GM21825 (cell line): Measurements from ENCODE around the gene BAIAP2L1.
"Not testable (repeated sequence)": the region's sequence is repeated elsewhere in the genome, so short reads cannot be mapped to it uniquely, and the experiment has no call there.

ENCODE experiments used
- ATAC-seq: cut with Tn5 transposase; IDR thresholded peaks from one replicate; pipeline ENCODE4 v1.9.1; 2021; ENCODE audit warnings: mild to moderate bottlenecking, moderate library complexity; ENCODE audit not compliant: unreplicated experiment

The BAIAP2L1 gene

GRCh38 chr7:98399890-98400541 lies 874 bp downstream of the BAIAP2L1 start:
- no peak for ATAC-seq

GRCh38 chr7:98399462-98399861 lies 1.4 kb downstream of the BAIAP2L1 start:
- ATAC-seq = no peak

DNA sequence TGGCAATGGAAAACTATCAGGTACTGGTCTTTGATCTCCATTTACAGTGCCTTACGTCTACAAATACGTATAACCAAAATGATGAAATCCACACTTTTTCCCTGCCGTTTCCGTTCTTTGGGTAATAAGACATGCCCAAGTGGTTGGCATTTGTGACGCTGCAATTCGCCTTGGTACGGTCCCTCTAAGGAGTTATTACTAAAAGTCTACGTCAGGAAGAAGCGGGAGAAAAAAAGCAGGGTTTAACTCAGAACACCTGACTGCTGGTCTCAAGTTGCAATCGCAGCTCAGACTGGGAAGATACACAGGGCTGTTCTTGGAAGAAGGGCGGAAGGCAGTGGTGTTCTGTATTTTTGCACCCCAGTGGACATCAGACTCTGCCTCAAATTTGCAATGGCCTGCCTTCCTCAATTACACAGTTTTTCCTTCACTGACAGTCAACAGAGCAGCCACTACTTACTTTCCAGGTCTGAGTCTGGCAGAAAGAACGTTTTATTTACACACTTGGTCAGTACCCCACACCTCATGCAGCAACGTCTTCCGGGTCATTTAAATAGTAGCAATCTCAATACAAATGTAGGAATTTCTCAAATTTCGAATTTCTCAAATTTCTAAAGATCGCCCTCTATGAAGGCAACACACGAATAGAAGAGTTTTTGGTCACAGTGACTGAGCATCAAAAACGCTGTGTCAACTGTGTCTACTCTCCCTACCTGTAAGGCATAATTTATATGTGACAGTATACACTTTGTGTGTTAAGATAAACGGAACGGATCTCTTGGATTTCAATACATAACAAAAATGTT lies 2.1 kb downstream of the BAIAP2L1 start:
- ATAC-seq = no peak

GRCh38 chr7:98396768-98397167 lies 4.1 kb downstream of the BAIAP2L1 start:
- ATAC-seq = no peak

- no peak for ATAC-seq
Measured at GRCh38 chr7:98395951-98396350, 4.9 kb downstream of the BAIAP2L1 start.

GRCh38 chr7:98395481-98395880 lies 5.4 kb downstream of the BAIAP2L1 start:
- no peak for ATAC-seq

DNA sequence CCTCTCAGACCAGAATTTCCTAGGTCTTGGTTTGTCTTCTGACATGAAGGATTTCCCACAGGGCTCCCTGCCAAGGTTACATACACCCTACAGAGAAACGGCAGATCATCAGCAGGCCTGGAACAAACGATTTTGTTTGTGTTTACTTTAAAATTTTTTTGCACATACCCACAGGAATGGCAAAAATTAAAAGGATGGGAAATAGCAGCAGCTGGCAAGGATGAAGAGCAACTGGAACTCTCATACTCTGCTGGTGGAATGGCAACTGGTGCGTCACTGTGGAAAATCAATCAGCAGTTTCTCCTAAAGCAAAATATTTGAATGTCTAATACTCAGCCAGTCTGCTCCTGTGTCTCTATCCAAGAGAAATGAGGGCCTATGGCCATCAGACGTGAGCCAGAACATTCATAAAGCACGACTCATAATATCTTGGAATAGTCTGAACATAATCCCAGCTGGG lies 6.5 kb downstream of the BAIAP2L1 start:
- no peak for ATAC-seq

DNA sequence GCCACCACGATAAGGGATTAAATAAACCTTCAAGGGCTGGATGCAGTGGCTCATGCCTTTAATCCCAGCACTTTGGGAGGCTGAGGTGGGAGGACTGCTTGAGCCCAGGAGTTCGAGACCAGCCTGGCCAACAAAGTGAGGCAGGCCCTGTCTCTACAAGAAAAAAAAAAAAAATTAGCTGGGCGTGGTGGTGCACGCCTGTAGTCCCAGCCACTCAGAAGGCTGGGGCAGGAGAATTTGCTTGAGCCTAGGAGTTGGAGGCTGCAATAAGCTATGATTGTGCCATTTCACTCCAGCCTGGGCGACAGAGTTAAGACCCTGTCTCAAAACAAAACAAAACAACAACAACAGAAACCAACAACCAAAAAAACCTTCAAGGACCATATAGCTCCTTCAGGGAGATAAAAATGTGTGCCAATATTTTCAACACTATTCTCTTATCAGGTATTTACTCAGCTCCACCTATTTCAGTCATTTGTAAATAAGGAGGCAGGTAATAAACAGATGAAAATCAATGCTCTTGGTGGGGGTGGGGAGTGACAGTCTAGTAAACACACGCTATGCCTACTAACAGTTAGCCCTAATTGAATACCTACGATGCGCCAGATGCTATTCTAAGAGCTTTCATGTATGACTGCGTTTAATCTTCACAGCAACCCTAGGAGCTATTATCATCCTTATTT lies 13.2 kb downstream of the BAIAP2L1 start:
- ATAC-seq = no peak

DNA sequence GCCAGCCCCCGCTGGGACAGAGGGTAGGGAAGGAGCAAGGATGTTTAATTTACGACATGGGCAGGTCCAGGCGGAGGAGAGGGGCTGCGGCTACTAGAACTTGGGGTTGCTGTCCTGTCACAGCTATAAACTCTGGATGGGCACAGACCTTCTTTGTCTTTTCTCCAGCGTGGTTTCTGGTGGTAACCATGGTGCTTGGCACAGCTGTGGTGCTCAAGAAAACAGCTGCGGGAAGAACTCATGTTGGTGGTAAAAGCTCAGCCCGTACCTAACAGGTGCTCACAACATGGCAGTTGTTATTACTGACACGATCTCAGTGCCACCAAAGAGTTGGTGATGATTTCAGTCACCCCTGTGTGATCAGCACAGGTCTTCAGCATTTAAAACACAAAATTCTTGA lies 13.8 kb downstream of the BAIAP2L1 start:
- no peak for ATAC-seq

DNA sequence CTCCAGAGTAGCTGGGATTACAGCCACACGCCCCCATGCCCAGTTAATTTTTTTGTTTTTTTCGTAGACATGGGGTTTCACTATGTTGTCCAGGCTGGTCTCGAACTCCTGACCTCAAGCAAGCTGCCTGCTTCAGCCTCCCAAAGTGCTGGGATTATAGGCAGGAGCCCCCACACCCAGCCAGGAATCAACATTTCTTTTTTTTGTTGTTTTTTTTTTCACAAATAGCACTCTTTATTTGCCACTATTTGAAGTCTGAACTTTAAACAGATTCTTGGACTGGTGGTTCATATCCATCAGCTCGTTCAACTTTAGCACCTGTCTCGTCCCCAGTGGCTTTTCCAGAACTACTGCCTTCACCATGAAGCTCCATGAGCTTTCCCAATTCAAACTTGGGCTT lies 15.4 kb downstream of the BAIAP2L1 start:
- not testable (repeated sequence) for ATAC-seq

DNA sequence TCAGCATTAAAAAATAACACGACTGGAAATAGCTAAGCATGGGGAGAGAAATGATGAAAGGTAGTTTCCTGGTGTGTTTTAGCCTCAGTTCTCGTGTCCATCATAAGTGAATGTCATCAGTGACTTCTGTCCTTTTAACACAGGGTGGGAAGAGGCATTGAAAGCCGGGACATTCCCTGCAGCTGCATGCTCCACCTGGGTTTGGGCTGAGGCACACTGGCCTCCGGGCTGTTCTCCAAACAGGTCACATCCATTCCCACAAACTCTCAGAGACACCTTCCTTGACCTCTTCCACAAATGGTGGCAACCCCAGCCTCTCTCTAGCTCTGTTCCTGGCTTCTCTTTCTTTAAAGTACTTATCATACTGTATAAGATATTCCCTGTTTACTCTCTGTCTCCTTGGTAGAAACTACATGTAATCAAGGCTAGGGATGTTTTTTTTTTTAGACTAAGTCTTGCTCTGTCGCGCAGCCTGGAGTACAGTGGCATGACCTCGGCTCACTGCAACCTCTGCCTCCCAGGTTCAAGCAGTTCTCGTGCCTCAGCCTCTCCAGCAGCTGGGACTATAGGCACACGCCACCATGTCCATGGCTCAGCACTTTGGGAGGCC lies 22.6 kb downstream of the BAIAP2L1 start:
- ATAC-seq = no peak

DNA sequence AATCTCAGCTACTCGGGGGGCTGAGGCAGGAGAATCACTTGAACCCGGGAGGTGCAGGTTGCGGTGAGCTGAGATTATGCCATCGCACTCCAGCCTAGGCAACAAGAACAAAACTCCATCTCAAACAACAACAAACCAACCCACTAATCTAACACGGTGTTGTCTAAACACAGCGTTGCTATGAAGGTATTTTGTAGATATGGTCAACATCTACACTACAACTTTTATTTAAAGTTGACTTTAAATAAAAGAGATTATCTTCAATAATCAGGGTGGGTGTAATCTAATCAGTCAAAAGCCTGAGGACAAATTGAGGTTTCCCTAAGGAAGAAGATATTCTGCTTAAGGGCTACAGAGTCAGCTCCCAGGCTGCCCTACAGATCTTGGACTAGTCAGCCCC lies 24.2 kb downstream of the BAIAP2L1 start:
- ATAC-seq = no peak

DNA sequence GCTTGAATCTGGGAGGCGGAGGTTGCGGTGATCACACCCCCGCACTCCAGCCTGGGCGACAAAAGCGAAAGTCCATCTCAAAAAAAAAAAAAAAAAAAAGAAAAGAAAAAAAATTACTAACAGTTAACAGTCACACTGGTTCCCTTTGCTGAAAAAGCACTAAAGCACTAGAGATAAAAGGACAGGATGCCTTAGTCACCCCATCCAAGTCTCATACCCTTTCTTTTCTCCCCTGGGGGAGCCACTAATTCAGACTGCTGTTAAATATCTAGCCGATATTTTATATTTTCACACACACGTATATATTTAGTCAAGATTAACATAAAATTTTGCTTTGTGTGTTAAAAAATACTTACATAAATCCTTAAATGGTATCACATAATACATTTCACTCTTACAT lies 25.2 kb downstream of the BAIAP2L1 start:
- no peak for ATAC-seq

DNA sequence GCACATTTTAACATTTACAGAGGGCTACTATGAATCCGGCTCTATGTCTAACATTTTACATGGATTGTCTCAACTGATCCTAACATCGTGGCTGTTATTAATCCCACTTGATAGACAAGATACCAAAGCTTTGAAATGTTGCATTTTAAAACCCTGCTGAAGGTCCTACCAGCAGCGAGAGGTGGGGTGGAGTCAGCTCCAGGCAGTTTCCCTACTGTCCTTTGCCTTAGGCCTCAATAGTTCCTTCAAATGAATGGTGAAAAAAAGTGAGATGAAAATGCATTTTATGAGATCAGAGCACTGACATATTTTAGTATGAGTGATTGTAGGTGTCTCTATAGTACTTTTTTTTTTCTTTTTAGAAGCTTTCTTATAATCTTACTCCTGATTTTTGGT lies 26.6 kb downstream of the BAIAP2L1 start:
- ATAC-seq = no peak

DNA sequence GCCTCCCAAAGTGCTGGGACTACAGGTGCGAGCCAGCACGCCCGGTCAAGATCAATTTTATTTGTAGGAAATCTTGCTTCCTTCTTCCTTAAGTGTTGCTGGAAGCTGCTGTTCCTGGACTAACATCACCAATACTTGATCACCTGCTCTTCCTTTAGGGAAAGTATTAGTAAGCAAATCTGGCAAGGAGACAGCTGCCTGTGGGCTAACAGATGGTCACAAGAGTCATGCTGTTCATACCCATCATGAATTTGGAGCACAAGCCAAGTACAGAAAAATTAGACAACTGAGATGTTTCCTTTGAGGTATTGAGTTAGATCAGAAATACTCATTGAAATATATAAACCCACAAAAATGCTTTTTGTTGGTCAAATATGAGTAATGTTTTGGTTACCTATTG lies 27.9 kb downstream of the BAIAP2L1 start:
- ATAC-seq = no peak

- no peak for ATAC-seq
Measured at GRCh38 chr7:98369726-98370125, 31.2 kb downstream of the BAIAP2L1 start.

DNA sequence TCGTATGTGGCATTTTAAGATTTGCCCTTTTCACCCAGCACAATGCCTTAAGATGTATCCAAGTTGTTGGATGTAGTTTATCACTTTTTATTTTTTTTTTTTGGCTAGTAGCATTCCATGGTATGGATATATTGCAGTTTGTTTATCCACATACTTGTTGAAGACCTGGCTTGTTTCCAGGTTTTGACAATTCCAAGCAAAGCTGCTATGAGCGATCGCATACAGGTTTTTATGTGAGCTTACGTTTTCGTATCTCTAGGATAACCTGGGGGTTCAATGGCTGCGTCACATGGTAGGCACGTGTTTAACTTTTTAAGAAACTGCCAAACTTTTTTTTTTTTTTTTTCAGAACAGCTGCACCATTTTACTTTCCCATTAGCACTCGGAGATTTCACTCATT lies 32.2 kb downstream of the BAIAP2L1 start:
- no peak for ATAC-seq

- no peak for ATAC-seq
Measured at GRCh38 chr7:98366562-98366938, 34.3 kb downstream of the BAIAP2L1 start.

- no peak for ATAC-seq
Measured at GRCh38 chr7:98365863-98366561, 34.9 kb downstream of the BAIAP2L1 start.

GRCh38 chr7:98364220-98364619 lies 36.7 kb downstream of the BAIAP2L1 start:
- no peak for ATAC-seq

GRCh38 chr7:98362517-98362916 lies 38.4 kb downstream of the BAIAP2L1 start:
- ATAC-seq = no peak
